ENCODE results near the gene TSEN2. TPM values are rescaled to one million over a fixed set of nuclear protein-coding genes. Genes with fewer than 3 reads are reported as not detected.
"Not testable (repeated sequence)": the region's sequence is repeated elsewhere in the genome, so short reads cannot be mapped to it uniquely, and the experiment has no call there.

The TSEN2 gene
- total RNA-seq, 1 donor from 2014 or later = 33.3 TPM

GRCh38 chr3:12454816-12455121 lies 29.5 kb upstream of the TSEN2 start:
- Mint-ChIP-seq H3K36me3 (ENCODE audit: insufficient read depth) (no peaks in the 10 kb centered on the region), H3K4me1 (ENCODE audit: low read depth) (no peaks in the 10 kb centered on the region), H3K9me3 (ENCODE audit: low read depth) (no peaks in the 10 kb centered on the region), H3K4me3 (ENCODE audit: low read depth) (no peak overlapping the region), H3K27me3 (no peaks in the 10 kb centered on the region), H3K27ac (no peak overlapping the region)
- no peak for DNase-seq (ENCODE audit: low spot score, unreplicated experiment)
- TF ChIP-seq CTCF (IDR thresholded peaks at IDR 0.05; ENCODE audit: unreplicated experiment) = no peak

GRCh38 chr3:12455740-12456139 lies 28.5 kb upstream of the TSEN2 start:
- Mint-ChIP-seq H3K36me3 (ENCODE audit: insufficient read depth) (no peaks in the 10 kb centered on the region), H3K4me1 (ENCODE audit: low read depth) (no peaks in the 10 kb centered on the region), H3K4me3 (ENCODE audit: low read depth) (no peak overlapping the region), H3K27me3 (no peaks in the 10 kb centered on the region), H3K27ac (no peak overlapping the region), H3K9me3 (ENCODE audit: low read depth) (no peaks in the 10 kb centered on the region)
- no peak for TF ChIP-seq CTCF (IDR thresholded peaks at IDR 0.05; ENCODE audit: unreplicated experiment)
- DNase-seq (ENCODE audit: low spot score, unreplicated experiment) = no peak

- DNase-seq (ENCODE audit: low spot score, unreplicated experiment) = no peak
- no peaks in the 10 kb centered on the region for H3K27me3 Mint-ChIP-seq
- no peak overlapping the region for H3K27ac Mint-ChIP-seq
- no peak for TF ChIP-seq CTCF (IDR thresholded peaks at IDR 0.05; ENCODE audit: unreplicated experiment)
- H3K4me1 Mint-ChIP-seq (ENCODE audit: low read depth) = peaks cover 2% of the 10 kb centered on the region
- no peaks in the 10 kb centered on the region for H3K9me3 Mint-ChIP-seq (ENCODE audit: low read depth)
- H3K4me3 Mint-ChIP-seq (ENCODE audit: low read depth) = no peak overlapping the region
- H3K36me3 Mint-ChIP-seq (ENCODE audit: insufficient read depth) = no peaks in the 10 kb centered on the region
Observed at GRCh38 chr3:12456441-12456840, 27.8 kb upstream of the TSEN2 start.

GRCh38 chr3:12457380-12457779 lies 26.9 kb upstream of the TSEN2 start:
- not testable (repeated sequence) for H3K27ac Mint-ChIP-seq; H3K4me3 Mint-ChIP-seq (ENCODE audit: low read depth); H3K9me3 Mint-ChIP-seq (ENCODE audit: low read depth); H3K4me1 Mint-ChIP-seq (ENCODE audit: low read depth); DNase-seq (ENCODE audit: low spot score, unreplicated experiment); H3K27me3 Mint-ChIP-seq; H3K36me3 Mint-ChIP-seq (ENCODE audit: insufficient read depth)

- no peak for TF ChIP-seq CTCF (IDR thresholded peaks at IDR 0.05; ENCODE audit: unreplicated experiment)
- no peaks in the 10 kb centered on the region for H3K27me3 Mint-ChIP-seq
- no peak for DNase-seq (ENCODE audit: low spot score, unreplicated experiment)
Observed at GRCh38 chr3:12458901-12459300, 25.4 kb upstream of the TSEN2 start.

GRCh38 chr3:12460127-12460526 lies 24.2 kb upstream of the TSEN2 start:
- peaks cover 6% of the 10 kb centered on the region for H3K4me1 Mint-ChIP-seq (ENCODE audit: low read depth)
- no peak overlapping the region for H3K27ac Mint-ChIP-seq
- H3K9me3 Mint-ChIP-seq (ENCODE audit: low read depth) = no peaks in the 10 kb centered on the region
- no peaks in the 10 kb centered on the region for H3K27me3 Mint-ChIP-seq
- no peak overlapping the region for H3K4me3 Mint-ChIP-seq (ENCODE audit: low read depth)
- no peak for DNase-seq (ENCODE audit: low spot score, unreplicated experiment)
- no peaks in the 10 kb centered on the region for H3K36me3 Mint-ChIP-seq (ENCODE audit: insufficient read depth)
- no peak for TF ChIP-seq CTCF (IDR thresholded peaks at IDR 0.05; ENCODE audit: unreplicated experiment)

More at GRCh38 chr3:12458901-12459300, 25.4 kb upstream of the TSEN2 start:
- H3K9me3 Mint-ChIP-seq (ENCODE audit: low read depth) = no peaks in the 10 kb centered on the region
- no peak overlapping the region for H3K4me3 Mint-ChIP-seq (ENCODE audit: low read depth)
- H3K36me3 Mint-ChIP-seq (ENCODE audit: insufficient read depth) = no peaks in the 10 kb centered on the region
- peaks cover 6% of the 10 kb centered on the region for H3K4me1 Mint-ChIP-seq (ENCODE audit: low read depth)
- H3K27ac Mint-ChIP-seq = no peak overlapping the region
